AG20443 (cell line): ENCODE results near the gene PAX5.

Experiments
- DNase-seq: peaks from one replicate; pipeline ENCODE4 v3.0.0; 2012; ENCODE audit warnings: low spot score, mixed read lengths

Gene PAX5

GRCh38 chr9:36987891-36988290 lies 46.2 kb downstream of the PAX5 start:
- DNase-seq: no peak

- DNase-seq: no peak
These were observed 46.7 kb downstream of the PAX5 start for GRCh38 chr9:36987409-36987808.

- DNase-seq: no peak
These were observed 47.3 kb downstream of the PAX5 start for GRCh38 chr9:36986468-36987408.

GRCh38 chr9:36985769-36986467 lies 48.1 kb downstream of the PAX5 start:
- DNase-seq: peak; percentile 38

GRCh38 chr9:36985061-36985768 lies 48.9 kb downstream of the PAX5 start:
- no peak for DNase-seq

GRCh38 chr9:36980148-36980974 lies 53.7 kb downstream of the PAX5 start:
- DNase-seq: no peak

GRCh38 chr9:36976371-36977030 lies 57.6 kb downstream of the PAX5 start:
- no peak for DNase-seq

- DNase-seq: no peak
These were observed 59.3 kb downstream of the PAX5 start for GRCh38 chr9:36974731-36975130.

- no peak for DNase-seq
These were observed 62.1 kb downstream of the PAX5 start for GRCh38 chr9:36971935-36972488.

- DNase-seq: no peak
These were observed 63.8 kb downstream of the PAX5 start for GRCh38 chr9:36970007-36970888.

- DNase-seq: no peak
These were observed 64.8 kb downstream of the PAX5 start for GRCh38 chr9:36969216-36969771.

GRCh38 chr9:36968574-36969215 lies 65.4 kb downstream of the PAX5 start:
- no peak for DNase-seq

GRCh38 chr9:36967997-36968396 lies 66.1 kb downstream of the PAX5 start:
- no peak for DNase-seq

GRCh38 chr9:36966371-36967097 lies 67.5 kb downstream of the PAX5 start:
- DNase-seq: no peak

- DNase-seq: no peak
These were observed 69.3 kb downstream of the PAX5 start for GRCh38 chr9:36964791-36965190.

- no peak for DNase-seq
These were observed 70.7 kb downstream of the PAX5 start for GRCh38 chr9:36963346-36963745.

GRCh38 chr9:36962691-36963090 lies 71.4 kb downstream of the PAX5 start:
- no peak for DNase-seq
